ENCODE measurements around the gene TRABD2B. TPM values are rescaled to one million over a fixed set of nuclear protein-coding genes. Genes with fewer than 3 reads are reported as not detected.

The TRABD2B gene
- polyA plus RNA-seq, 1 of the 3 experiments (the other 2 are of a cell fraction), result 0.03 TPM

DNA sequence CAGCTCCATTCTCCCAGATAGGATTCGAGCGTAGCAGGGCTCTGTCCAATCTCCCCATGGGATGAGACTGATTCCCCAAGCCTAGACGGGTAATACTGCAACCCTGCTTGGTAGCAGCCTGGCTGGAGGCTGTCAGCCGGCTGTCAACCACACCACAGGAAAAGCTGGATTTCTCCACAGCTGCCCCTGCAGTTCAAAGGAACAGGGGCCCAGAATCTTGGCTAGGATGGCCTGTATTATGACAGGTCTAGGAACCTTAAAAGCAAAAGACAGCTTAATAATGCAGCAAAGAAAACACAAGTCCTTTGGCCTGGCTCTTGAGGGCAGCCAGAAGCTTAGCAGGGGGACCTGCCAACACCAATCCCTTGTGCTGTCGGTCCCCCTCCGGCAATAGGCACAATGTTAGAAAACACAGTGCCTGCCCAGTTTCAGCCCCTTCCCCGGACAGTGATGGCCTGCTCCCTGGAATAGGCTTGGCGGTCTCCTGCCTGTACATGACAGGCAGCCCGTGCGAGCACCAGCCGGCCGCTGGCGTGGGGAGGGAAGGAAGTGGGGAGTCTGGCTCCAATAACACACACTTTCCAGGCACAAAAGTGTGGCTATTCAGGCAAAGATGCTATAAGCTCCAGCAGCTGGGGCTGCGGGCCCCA is 90.5 kb downstream of the TRABD2B start:
- no peaks in the 10 kb centered on the region; a peak in 1 of 4 replicates for H3K4me1 ChIP-seq (ENCODE audit: control insufficient read depth in 1 of 2, insufficient read depth in 2 of 2, low read depth in 1 of 2, low read length in 1 of 2)
- no peak for TF ChIP-seq TAF1 (IDR thresholded peaks at IDR 0.05; ENCODE audit: borderline replicate concordance, low read depth, low read length)
- no peak for TF ChIP-seq NFIC (IDR thresholded peaks at IDR 0.05; ENCODE audit: borderline replicate concordance)
- TF ChIP-seq, protein P1, sequence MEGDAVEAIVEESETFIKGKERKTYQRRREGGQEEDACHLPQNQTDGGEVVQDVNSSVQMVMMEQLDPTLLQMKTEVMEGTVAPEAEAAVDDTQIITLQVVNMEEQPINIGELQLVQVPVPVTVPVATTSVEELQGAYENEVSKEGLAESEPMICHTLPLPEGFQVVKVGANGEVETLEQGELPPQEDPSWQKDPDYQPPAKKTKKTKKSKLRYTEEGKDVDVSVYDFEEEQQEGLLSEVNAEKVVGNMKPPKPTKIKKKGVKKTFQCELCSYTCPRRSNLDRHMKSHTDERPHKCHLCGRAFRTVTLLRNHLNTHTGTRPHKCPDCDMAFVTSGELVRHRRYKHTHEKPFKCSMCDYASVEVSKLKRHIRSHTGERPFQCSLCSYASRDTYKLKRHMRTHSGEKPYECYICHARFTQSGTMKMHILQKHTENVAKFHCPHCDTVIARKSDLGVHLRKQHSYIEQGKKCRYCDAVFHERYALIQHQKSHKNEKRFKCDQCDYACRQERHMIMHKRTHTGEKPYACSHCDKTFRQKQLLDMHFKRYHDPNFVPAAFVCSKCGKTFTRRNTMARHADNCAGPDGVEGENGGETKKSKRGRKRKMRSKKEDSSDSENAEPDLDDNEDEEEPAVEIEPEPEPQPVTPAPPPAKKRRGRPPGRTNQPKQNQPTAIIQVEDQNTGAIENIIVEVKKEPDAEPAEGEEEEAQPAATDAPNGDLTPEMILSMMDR (IDR thresholded peaks at IDR 0.05), result no peak
- TF ChIP-seq SMC3 (IDR thresholded peaks at IDR 0.05; ENCODE audit: low read depth, low read length), result no peak
- no peak for TF ChIP-seq EZH2phosphoT487 (IDR thresholded peaks at IDR 0.05; ENCODE audit: borderline replicate concordance, low read depth)
- TF ChIP-seq, protein P2, sequence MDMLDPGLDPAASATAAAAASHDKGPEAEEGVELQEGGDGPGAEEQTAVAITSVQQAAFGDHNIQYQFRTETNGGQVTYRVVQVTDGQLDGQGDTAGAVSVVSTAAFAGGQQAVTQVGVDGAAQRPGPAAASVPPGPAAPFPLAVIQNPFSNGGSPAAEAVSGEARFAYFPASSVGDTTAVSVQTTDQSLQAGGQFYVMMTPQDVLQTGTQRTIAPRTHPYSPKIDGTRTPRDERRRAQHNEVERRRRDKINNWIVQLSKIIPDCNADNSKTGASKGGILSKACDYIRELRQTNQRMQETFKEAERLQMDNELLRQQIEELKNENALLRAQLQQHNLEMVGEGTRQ (IDR thresholded peaks at IDR 0.05; ENCODE audit: borderline replicate concordance, low read depth, low read length), result no peak
- TF ChIP-seq RCOR1 (IDR thresholded peaks at IDR 0.05; ENCODE audit: low read length), result no peak
- no peak for TF ChIP-seq POLR2AphosphoS5 (IDR thresholded peaks at IDR 0.05; ENCODE audit: low read depth, low read length)
- TF ChIP-seq YY1 (IDR thresholded peaks at IDR 0.05; ENCODE audit: low read depth), result no peak
- TF ChIP-seq, protein P3, sequence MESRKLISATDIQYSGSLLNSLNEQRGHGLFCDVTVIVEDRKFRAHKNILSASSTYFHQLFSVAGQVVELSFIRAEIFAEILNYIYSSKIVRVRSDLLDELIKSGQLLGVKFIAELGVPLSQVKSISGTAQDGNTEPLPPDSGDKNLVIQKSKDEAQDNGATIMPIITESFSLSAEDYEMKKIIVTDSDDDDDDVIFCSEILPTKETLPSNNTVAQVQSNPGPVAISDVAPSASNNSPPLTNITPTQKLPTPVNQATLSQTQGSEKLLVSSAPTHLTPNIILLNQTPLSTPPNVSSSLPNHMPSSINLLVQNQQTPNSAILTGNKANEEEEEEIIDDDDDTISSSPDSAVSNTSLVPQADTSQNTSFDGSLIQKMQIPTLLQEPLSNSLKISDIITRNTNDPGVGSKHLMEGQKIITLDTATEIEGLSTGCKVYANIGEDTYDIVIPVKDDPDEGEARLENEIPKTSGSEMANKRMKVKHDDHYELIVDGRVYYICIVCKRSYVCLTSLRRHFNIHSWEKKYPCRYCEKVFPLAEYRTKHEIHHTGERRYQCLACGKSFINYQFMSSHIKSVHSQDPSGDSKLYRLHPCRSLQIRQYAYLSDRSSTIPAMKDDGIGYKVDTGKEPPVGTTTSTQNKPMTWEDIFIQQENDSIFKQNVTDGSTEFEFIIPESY (IDR thresholded peaks at IDR 0.05; ENCODE audit: borderline replicate concordance, low read depth), result no peak
- TF ChIP-seq NRF1 (IDR thresholded peaks at IDR 0.05; ENCODE audit: low read depth, low read length), result no peak
- TF ChIP-seq, protein P4, sequence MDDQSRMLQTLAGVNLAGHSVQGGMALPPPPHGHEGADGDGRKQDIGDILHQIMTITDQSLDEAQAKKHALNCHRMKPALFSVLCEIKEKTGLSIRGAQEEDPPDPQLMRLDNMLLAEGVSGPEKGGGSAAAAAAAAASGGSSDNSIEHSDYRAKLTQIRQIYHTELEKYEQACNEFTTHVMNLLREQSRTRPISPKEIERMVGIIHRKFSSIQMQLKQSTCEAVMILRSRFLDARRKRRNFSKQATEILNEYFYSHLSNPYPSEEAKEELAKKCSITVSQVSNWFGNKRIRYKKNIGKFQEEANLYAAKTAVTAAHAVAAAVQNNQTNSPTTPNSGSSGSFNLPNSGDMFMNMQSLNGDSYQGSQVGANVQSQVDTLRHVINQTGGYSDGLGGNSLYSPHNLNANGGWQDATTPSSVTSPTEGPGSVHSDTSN (IDR thresholded peaks at IDR 0.05), result no peak
- TF ChIP-seq, protein P5, sequence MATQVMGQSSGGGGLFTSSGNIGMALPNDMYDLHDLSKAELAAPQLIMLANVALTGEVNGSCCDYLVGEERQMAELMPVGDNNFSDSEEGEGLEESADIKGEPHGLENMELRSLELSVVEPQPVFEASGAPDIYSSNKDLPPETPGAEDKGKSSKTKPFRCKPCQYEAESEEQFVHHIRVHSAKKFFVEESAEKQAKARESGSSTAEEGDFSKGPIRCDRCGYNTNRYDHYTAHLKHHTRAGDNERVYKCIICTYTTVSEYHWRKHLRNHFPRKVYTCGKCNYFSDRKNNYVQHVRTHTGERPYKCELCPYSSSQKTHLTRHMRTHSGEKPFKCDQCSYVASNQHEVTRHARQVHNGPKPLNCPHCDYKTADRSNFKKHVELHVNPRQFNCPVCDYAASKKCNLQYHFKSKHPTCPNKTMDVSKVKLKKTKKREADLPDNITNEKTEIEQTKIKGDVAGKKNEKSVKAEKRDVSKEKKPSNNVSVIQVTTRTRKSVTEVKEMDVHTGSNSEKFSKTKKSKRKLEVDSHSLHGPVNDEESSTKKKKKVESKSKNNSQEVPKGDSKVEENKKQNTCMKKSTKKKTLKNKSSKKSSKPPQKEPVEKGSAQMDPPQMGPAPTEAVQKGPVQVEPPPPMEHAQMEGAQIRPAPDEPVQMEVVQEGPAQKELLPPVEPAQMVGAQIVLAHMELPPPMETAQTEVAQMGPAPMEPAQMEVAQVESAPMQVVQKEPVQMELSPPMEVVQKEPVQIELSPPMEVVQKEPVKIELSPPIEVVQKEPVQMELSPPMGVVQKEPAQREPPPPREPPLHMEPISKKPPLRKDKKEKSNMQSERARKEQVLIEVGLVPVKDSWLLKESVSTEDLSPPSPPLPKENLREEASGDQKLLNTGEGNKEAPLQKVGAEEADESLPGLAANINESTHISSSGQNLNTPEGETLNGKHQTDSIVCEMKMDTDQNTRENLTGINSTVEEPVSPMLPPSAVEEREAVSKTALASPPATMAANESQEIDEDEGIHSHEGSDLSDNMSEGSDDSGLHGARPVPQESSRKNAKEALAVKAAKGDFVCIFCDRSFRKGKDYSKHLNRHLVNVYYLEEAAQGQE (IDR thresholded peaks at IDR 0.05; ENCODE audit: low read depth, low read length), result no peak
- ChIA-PET CTCF (interaction anchor here (1.1 kb wide), 1 partner anchor 168 kb away, joined by 4 read pairs; no protein-coding TSS in a partner anchor), POLR2A (no interaction called here)
- no peak for DNase-seq
- H3K4me3 ChIP-seq (ENCODE audit: low read depth in 2 of 2, low read length in 1 of 2), result no peak overlapping the region
- no peak overlapping the region for H3K9ac ChIP-seq
- H4K20me1 ChIP-seq (ENCODE audit: insufficient read depth), result no peaks in the 10 kb centered on the region
- no peak overlapping the region for H3K4me2 ChIP-seq
- no peaks in the 10 kb centered on the region for H3K79me2 ChIP-seq (ENCODE audit: insufficient read depth)
- no peak overlapping the region for H3K27ac ChIP-seq (ENCODE audit: low read depth in 2 of 2, low read length in 1 of 2)
- H2AFZ ChIP-seq (ENCODE audit: low read depth), result no peak overlapping the region
- H3K27me3 ChIP-seq (ENCODE audit: insufficient read depth), result no peaks in the 10 kb centered on the region; the same call in 1 of the 2 replicates
- H3K36me3 ChIP-seq (replicated peaks in 1 of 2; ENCODE audit: control insufficient read depth in 1 of 2, insufficient read depth in 2 of 2, low read length in 1 of 2), result no peaks in the 10 kb centered on the region
- no peaks in the 10 kb centered on the region for H3F3A ChIP-seq (replicated peaks; ENCODE audit: insufficient read depth)
- no peaks in the 10 kb centered on the region for H3K9me2 ChIP-seq
- WGBS (ENCODE audit: low lambda C conversion rate), result 65% methylated on average over 10 of the region's 14 CpGs
- H3K9me3 ChIP-seq, result no peaks in the 10 kb centered on the region

Data from SK-N-SH (cell line).